H9 (cell line): ENCODE measurements around the gene CTIF. TPM values are rescaled to one million over a fixed set of nuclear protein-coding genes. Genes with fewer than 3 reads are reported as not detected.

Source experiments
- DNase-seq: peaks from one replicate; pipeline ENCODE4 v3.0.0-alpha.2; 2017
- H2AFZ ChIP-seq: one replicate; pipeline ENCODE4 v1.6.1; 2013; ENCODE audit warnings: mild to moderate bottlenecking, low read length, control low read depth, moderate library complexity
- H2AK5ac ChIP-seq: 2 replicates; pipeline ENCODE4 v1.6.1; 2013; ENCODE audit warnings: low read length, control low read depth, mixed read lengths; ENCODE audit not compliant: insufficient read length
- H2BK120ac ChIP-seq: one replicate; pipeline ENCODE4 v1.6.1; 2013; ENCODE audit warnings: low read depth, mild to moderate bottlenecking, low read length, control low read depth, inconsistent platforms; ENCODE audit not compliant: poor library complexity, severe bottlenecking
- H2BK12ac ChIP-seq: 2 replicates; pipeline ENCODE4 v1.6.1; 2013; ENCODE audit warnings: low read length, control low read depth, mixed read lengths, low read depth; ENCODE audit not compliant: insufficient read length
- H2BK15ac ChIP-seq: 2 replicates; pipeline ENCODE4 v1.6.1; 2013; ENCODE audit warnings: low read depth, low read length, control low read depth
- H2BK20ac ChIP-seq: one replicate; pipeline ENCODE4 v1.6.1; 2013; ENCODE audit warnings: low read depth, mild to moderate bottlenecking, low read length, control low read depth, inconsistent platforms; ENCODE audit not compliant: poor library complexity, severe bottlenecking
- H2BK5ac ChIP-seq: 2 replicates; pipeline ENCODE4 v1.6.1; 2013; ENCODE audit warnings: low read length, control low read depth, mixed read lengths; ENCODE audit not compliant: insufficient read length
- H3K14ac ChIP-seq: 2 replicates; pipeline ENCODE4 v1.6.1; 2013; ENCODE audit warnings: low read length, control low read depth; ENCODE audit not compliant: insufficient read depth
- H3K18ac ChIP-seq: 2 replicates; pipeline ENCODE4 v1.6.1; 2013; ENCODE audit warnings: low read depth, mild to moderate bottlenecking, mixed read lengths, low read length, control low read depth; ENCODE audit not compliant: insufficient read length
- H3K23ac ChIP-seq: 2 replicates; pipeline ENCODE4 v1.6.1; 2013; ENCODE audit warnings: low read length, control low read depth, mixed read lengths, low read depth; ENCODE audit not compliant: insufficient read length
- H3K23me2 ChIP-seq: 2 replicates; pipeline ENCODE4 v1.6.1; 2013; ENCODE audit warnings: low read depth, mild to moderate bottlenecking, mixed read lengths, low read length, control low read depth; ENCODE audit not compliant: insufficient read length, poor library complexity, severe bottlenecking
- H3K27ac ChIP-seq: 2 replicates; pipeline ENCODE4 v1.5.1; 2013; ENCODE audit warnings: low read length, control low read depth, mixed read lengths, low read depth; ENCODE audit not compliant: insufficient read length
- H3K27me3 ChIP-seq: 2 replicates; pipeline ENCODE4 v1.6.1; 2013; ENCODE audit warnings: low read length, control low read depth, inconsistent platforms; ENCODE audit not compliant: insufficient read depth
- H3K4ac ChIP-seq: 2 replicates; pipeline ENCODE4 v1.6.1; 2013; ENCODE audit warnings: low read depth, mild to moderate bottlenecking, control low read depth, inconsistent platforms, low read length, moderate library complexity
- H3K4me1 ChIP-seq: 2 replicates; pipeline ENCODE4 v1.6.1; 2013; ENCODE audit warnings: low read length, control low read depth, inconsistent platforms; ENCODE audit not compliant: insufficient read depth
- H3K4me2 ChIP-seq: 2 replicates; pipeline ENCODE4 v1.6.1; 2013; ENCODE audit warnings: low read length, control low read depth, mixed read lengths; ENCODE audit not compliant: insufficient read length, insufficient read depth
- H3K56ac ChIP-seq: 2 replicates; pipeline ENCODE4 v1.6.1; 2013; ENCODE audit warnings: low read depth, mild to moderate bottlenecking, mixed read lengths, low read length, control low read depth; ENCODE audit not compliant: insufficient read length
- H3K79me1 ChIP-seq: 2 replicates; pipeline ENCODE4 v1.6.1; 2013; ENCODE audit warnings: low read depth, mild to moderate bottlenecking, moderate library complexity, low read length, control low read depth, inconsistent platforms; ENCODE audit not compliant: insufficient read depth, poor library complexity, severe bottlenecking
- H3K79me2 ChIP-seq: 2 replicates; pipeline ENCODE4 v1.6.1; 2013; ENCODE audit warnings: low read length, control low read depth, inconsistent platforms; ENCODE audit not compliant: insufficient read depth
- H3K9ac ChIP-seq: 2 replicates; pipeline ENCODE4 v1.6.1; 2013; ENCODE audit warnings: low read length, control low read depth, mixed read lengths; ENCODE audit not compliant: insufficient read length; ENCODE audit errors: extremely low read depth
- H3K9me3 ChIP-seq: one replicate; pipeline ENCODE4 v1.6.1; 2013; ENCODE audit warnings: low read depth, low read length, inconsistent platforms; ENCODE audit not compliant: control insufficient read depth
- H3T11ph ChIP-seq: one replicate; pipeline ENCODE4 v1.6.1; 2013; ENCODE audit warnings: mild to moderate bottlenecking, low read length, control low read depth, inconsistent platforms
- H4K20me1 ChIP-seq: one replicate; pipeline ENCODE4 v1.6.1; 2013; ENCODE audit not compliant: control insufficient read depth, insufficient read length, insufficient read depth
- H4K5ac ChIP-seq: 2 replicates; pipeline ENCODE4 v1.6.1; 2013; ENCODE audit warnings: low read depth, mild to moderate bottlenecking, mixed read lengths, low read length, control low read depth; ENCODE audit not compliant: insufficient read length
- H4K8ac ChIP-seq: replicated peaks from 2 replicates; pipeline ENCODE4 v1.6.1; 2013; ENCODE audit warnings: low read length, control low read depth, mixed read lengths, low read depth; ENCODE audit not compliant: insufficient read length
- H4K91ac ChIP-seq: 2 replicates; pipeline ENCODE4 v1.6.1; 2013; ENCODE audit warnings: low read depth, mild to moderate bottlenecking, moderate library complexity, mixed read lengths, low read length, control low read depth; ENCODE audit not compliant: insufficient read length
- H3K27ac Mint-ChIP-seq, 3 experiments: 2 replicates in 2 of 3; 3 replicates in 1 of 3; pipeline ENCODE4 v1.8.0; 2020 to 2021; ENCODE audit warnings: mixed read lengths in 3 of 3, mild to moderate bottlenecking in 1 of 3, moderate library complexity in 1 of 3
- H3K27me3 Mint-ChIP-seq: 2 replicates; pipeline ENCODE4 v1.8.0; 2021; ENCODE audit warnings: low read depth, mild to moderate bottlenecking, moderate library complexity, mixed read lengths
- H3K36me3 Mint-ChIP-seq, 3 experiments: 2 replicates in 2 of 3; 3 replicates in 1 of 3; pipeline ENCODE4 v1.8.0; 2020 to 2021; ENCODE audit warnings: low read depth in 3 of 3, mixed read lengths in 3 of 3; ENCODE audit not compliant: insufficient read depth in 1 of 3
- H3K4me1 Mint-ChIP-seq, 2 experiments: 2 replicates each; pipeline ENCODE4 v1.8.0; 2020; ENCODE audit warnings: mixed read lengths in 2 of 2
- H3K4me3 Mint-ChIP-seq, 2 experiments: 2 replicates in 1 of 2; 3 replicates in 1 of 2; pipeline ENCODE4 v1.8.0; 2020 to 2021; ENCODE audit warnings: mild to moderate bottlenecking in 2 of 2, mixed read lengths in 2 of 2, moderate library complexity in 1 of 2
- H3K9me3 Mint-ChIP-seq, 2 experiments: 2 replicates in 1 of 2; 3 replicates in 1 of 2; pipeline ENCODE4 v1.8.0; 2020; ENCODE audit warnings: mild to moderate bottlenecking in 2 of 2, mixed read lengths in 2 of 2, moderate library complexity in 1 of 2
- WGBS: extraction: QIAGEN DNeasy Blood & Tissue Kit; methylation state at CpG from one replicate; pipeline ENCODE4 v1.1.7; 2013; ENCODE audit warnings: missing lambda C conversion rate, low lambda C conversion rate, mixed read lengths; ENCODE audit not compliant: insufficient read length; ENCODE audit errors: extremely low coverage; 5-methylcytosine and 5-hydroxymethylcytosine counted together
- total RNA-seq: library from RNA; stranded (reverse); gene quantifications from 2 replicates; pipeline ENCODE4 v1.2.1, GENCODE V29; 2021
- TF ChIP-seq, protein P1 (sequence below): fragments of 200-600 bp; sonication (generic); conservative IDR thresholded peaks from 3 replicates; pipeline ENCODE4 v1.8.0; 2021; ENCODE audit warnings: antibody characterized with exemption, mild to moderate bottlenecking

The CTIF gene
- total RNA-seq, 1 experiment from 2014 or later, result 15.8 TPM

DNA sequence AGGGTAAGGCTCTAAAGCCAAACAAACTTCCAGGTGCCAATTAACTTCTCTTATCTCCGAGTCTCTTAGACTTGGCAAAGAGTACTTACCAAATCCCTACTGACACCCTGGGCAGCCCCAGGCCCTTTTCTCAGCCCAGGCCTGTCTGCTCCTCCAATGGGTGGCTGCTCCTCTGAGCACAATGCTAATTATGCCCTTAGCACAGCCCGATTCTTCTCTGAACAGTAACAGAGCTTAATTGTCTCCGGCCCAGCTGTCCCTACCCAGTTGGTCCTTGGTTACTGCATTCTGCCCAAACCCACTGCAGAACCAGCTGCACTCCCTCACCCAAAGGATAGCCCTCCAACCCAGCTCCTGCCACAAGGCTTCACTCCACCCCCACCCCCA is 301.7 kb downstream of the CTIF start:
- H3K9me3 ChIP-seq, result no peaks in the 10 kb centered on the region
- H3K27me3 Mint-ChIP-seq, result no peaks in the 10 kb centered on the region; the same call in 1 of the 2 replicates
- H3K9me3 Mint-ChIP-seq, result no peaks in the 10 kb centered on the region
- H4K20me1 ChIP-seq, result no peaks in the 10 kb centered on the region
- H3K4ac ChIP-seq, result no peak overlapping the region
- H2AFZ ChIP-seq, result no peak overlapping the region
- H4K5ac ChIP-seq, result no peak overlapping the region
- no peak overlapping the region for H3K9ac ChIP-seq
- no peak overlapping the region for H3K14ac ChIP-seq
- no peak overlapping the region for H2BK15ac ChIP-seq
- DNase-seq, result no peak
- H2BK5ac ChIP-seq, result no peak overlapping the region
- no peak overlapping the region for H3K18ac ChIP-seq
- H2AK5ac ChIP-seq, result no peak overlapping the region
- H3K4me2 ChIP-seq, result no peak overlapping the region
- no peak overlapping the region for H3K23ac ChIP-seq
- no peak overlapping the region for H3K4me3 Mint-ChIP-seq
- H3K23me2 ChIP-seq, result no peaks in the 10 kb centered on the region
- H3K27me3 ChIP-seq, result no peaks in the 10 kb centered on the region
- H3K79me1 ChIP-seq, result no peaks in the 10 kb centered on the region
- H3K4me1 Mint-ChIP-seq, result peaks cover 27 to 39% of the 10 kb centered on the region in 2 experiments
- no peaks in the 10 kb centered on the region for H3K4me1 ChIP-seq
- no peak overlapping the region for H2BK20ac ChIP-seq
- H3K79me2 ChIP-seq, result no peaks in the 10 kb centered on the region
- H3T11ph ChIP-seq, result no peak overlapping the region
- no peaks in the 10 kb centered on the region for H3K36me3 Mint-ChIP-seq
- WGBS, result no CpG with 5 or more reads among the region's 3 CpGs
- H3K27ac ChIP-seq, result no peak overlapping the region
- H4K8ac ChIP-seq, result no peak overlapping the region
- H2BK12ac ChIP-seq, result no peak overlapping the region
- no peak overlapping the region for H4K91ac ChIP-seq
- TF ChIP-seq, protein P1, sequence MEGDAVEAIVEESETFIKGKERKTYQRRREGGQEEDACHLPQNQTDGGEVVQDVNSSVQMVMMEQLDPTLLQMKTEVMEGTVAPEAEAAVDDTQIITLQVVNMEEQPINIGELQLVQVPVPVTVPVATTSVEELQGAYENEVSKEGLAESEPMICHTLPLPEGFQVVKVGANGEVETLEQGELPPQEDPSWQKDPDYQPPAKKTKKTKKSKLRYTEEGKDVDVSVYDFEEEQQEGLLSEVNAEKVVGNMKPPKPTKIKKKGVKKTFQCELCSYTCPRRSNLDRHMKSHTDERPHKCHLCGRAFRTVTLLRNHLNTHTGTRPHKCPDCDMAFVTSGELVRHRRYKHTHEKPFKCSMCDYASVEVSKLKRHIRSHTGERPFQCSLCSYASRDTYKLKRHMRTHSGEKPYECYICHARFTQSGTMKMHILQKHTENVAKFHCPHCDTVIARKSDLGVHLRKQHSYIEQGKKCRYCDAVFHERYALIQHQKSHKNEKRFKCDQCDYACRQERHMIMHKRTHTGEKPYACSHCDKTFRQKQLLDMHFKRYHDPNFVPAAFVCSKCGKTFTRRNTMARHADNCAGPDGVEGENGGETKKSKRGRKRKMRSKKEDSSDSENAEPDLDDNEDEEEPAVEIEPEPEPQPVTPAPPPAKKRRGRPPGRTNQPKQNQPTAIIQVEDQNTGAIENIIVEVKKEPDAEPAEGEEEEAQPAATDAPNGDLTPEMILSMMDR, result no peak
- H3K56ac ChIP-seq, result no peak overlapping the region
- no peak overlapping the region for H2BK120ac ChIP-seq
- no peak overlapping the region for H3K27ac Mint-ChIP-seq
